Measurements from ENCODE around the gene TLK2.

Gene TLK2

GRCh38 chr17:62657145-62657665 lies 178.6 kb downstream of the TLK2 start:
- no peak for DNase-seq

GRCh38 chr17:62657690-62658089 lies 179.1 kb downstream of the TLK2 start:
- no peak for DNase-seq

GRCh38 chr17:62658136-62658920 lies 179.7 kb downstream of the TLK2 start:
- DNase-seq, result no peak

GRCh38 chr17:62660629-62661118 lies 182.0 kb downstream of the TLK2 start:
- no peak for DNase-seq

- DNase-seq, result no peak
Measured at GRCh38 chr17:62661337-62661736, 182.7 kb downstream of the TLK2 start.

- DNase-seq, result peak; percentile 21
Measured at GRCh38 chr17:62662855-62663254, 184.2 kb downstream of the TLK2 start.

Data from fibroblast of skin of back (primary cell).